Measurements from ENCODE around the gene CHSY1.
"Not testable (repeated sequence)": the region's sequence is repeated elsewhere in the genome, so short reads cannot be mapped to it uniquely, and the experiment has no call there.

Gene CHSY1

DNA sequence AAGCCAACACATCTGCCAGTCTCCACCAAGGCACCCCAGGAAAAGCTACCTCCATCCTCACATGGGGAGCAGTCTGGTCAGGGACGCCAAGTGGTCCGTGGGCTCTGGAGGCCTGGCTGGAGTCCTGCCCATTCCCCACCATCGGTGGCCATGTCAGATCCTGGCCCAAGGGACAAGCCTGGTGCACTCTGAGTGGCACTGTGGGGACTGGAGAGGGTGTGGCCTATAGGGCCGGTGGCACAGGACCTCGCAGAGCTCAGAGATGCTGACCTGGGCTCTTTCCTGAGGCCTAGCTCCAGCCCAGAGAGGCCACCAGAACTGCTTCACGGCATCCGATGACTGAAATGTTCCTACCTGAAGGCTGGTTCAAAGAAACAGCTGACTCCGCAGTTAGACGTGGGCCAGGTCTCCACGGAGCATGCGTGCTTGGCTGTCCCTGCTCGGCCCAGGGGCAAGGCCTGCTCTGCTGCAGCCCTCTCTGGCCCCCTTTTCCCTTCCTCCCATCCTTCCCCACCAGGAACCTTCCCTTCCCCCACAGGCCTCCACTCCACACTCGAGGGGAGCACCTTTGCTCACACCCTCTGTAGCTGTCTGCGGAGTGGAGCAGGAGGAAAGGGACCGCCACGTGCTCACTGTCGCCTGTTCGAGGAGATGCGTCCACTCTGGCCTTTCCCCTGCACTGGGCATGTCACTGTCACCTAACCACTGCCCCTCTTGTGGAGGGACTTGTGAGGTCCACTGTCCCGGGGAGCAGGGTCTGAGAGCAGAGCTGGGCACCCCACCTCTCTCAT, 119.3 kb downstream of the CHSY1 start:
- DNase-seq = no peak

GRCh38 chr15:101131489-101132389, 120.1 kb downstream of the CHSY1 start:
- DNase-seq = no peak

GRCh38 chr15:101129851-101130380, 121.9 kb downstream of the CHSY1 start:
- no peak for DNase-seq

GRCh38 chr15:101128221-101129015, 123.4 kb downstream of the CHSY1 start:
- no peak for DNase-seq

GRCh38 chr15:101127506-101128076, 124.3 kb downstream of the CHSY1 start:
- DNase-seq = peak; percentile 75

- peak; percentile 68 for DNase-seq
Observed at GRCh38 chr15:101126618-101127505, 125.0 kb downstream of the CHSY1 start.

- DNase-seq = not testable (repeated sequence)
Observed at GRCh38 chr15:101125881-101126428, 125.9 kb downstream of the CHSY1 start.
